Stomach (tissue), 4 donors: ENCODE data around the gene CNN2.

Source experiments
- CTCF ChIP-seq, 7 experiments: fragments of 450-650 bp in 4 of 7; fragments of 200-600 bp in 3 of 7; sonication (generic) in 3 of 7; IDR thresholded peaks; one replicate each; pipeline ENCODE4 v1.5.1; 2016 to 2019; ENCODE audit warnings: antibody characterized with exemption in 7 of 7, control low read depth in 2 of 7, mild to moderate bottlenecking in 1 of 7
- EP300 ChIP-seq: sonication (generic); formaldehyde crosslinking; IDR thresholded peaks from one replicate; pipeline ENCODE4 v1.6.1; 2017; ENCODE audit warnings: antibody characterized with exemption
- POLR2A ChIP-seq, 4 donors: fragments of 450-650 bp; IDR thresholded peaks; one replicate each; pipeline ENCODE4 v1.6.1; 2016; ENCODE audit warnings: antibody characterized with exemption in 4 of 4, control low read depth in 2 of 4, mild to moderate bottlenecking in 1 of 4, moderate library complexity in 1 of 4
- POLR2AphosphoS5 ChIP-seq, 3 donors: sonication (generic); formaldehyde crosslinking; IDR thresholded peaks; one replicate each; pipeline ENCODE4 v1.6.1; 2016; ENCODE audit warnings: antibody characterized with exemption in 3 of 3

DNA sequence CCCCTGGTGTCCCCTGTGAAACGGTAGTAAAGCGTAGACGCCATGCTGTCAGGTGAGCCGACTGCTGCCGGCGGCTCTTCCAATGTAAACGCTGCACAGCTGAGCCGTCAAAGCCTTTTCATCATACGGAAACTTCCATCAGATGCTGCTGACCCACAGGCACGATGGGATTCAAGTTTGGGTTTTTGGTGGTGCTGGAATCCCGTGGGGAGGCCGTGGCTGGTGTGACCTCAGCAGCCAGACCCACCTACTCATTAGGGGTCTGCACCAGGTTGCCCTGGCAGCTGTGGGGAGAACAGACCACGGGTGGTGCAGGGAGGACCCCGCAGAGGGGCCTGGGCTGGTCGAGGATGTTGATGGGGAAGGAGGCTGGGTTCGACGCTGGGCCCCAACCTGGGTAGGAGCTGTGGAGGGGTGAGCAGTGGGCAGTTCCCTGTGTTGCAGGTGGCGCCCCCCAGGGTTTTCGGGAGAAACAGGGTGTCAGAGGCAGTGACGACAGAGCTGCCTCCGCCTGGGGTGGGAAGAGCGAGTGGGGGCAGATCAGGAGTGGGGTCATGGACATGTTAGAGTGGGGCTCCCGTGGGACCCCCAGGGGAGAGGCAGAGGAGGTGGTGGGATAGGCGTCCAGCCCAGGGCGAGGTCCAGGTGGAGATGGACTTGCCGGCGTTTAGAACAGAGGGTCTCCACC is 19.6 kb upstream of the CNN2 start:
- TF ChIP-seq POLR2A (IDR thresholded peaks at IDR 0.05) (no peak), CTCF (IDR thresholded peaks at IDR 0.05) (no peak), EP300 (no peak), POLR2AphosphoS5 (IDR thresholded peaks at IDR 0.05) (no peak)
